ENCODE results near the gene SPATA19.

The SPATA19 gene

GRCh38 chr11:133801356-133801755 is 44.0 kb downstream of the SPATA19 start:
- no peak for TF ChIP-seq MYC (IDR thresholded peaks at IDR 0.05; ENCODE audit: low read depth, low read length)
- TF ChIP-seq, protein P1, sequence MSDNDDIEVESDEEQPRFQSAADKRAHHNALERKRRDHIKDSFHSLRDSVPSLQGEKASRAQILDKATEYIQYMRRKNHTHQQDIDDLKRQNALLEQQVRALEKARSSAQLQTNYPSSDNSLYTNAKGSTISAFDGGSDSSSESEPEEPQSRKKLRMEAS (IDR thresholded peaks at IDR 0.05; ENCODE audit: low read depth, low read length) = no peak
- H3K4me3 ChIP-seq (ENCODE audit: low read depth, low read length) = no peak overlapping the region
- no peak for DNase-seq (ENCODE audit: low read depth)

DNA sequence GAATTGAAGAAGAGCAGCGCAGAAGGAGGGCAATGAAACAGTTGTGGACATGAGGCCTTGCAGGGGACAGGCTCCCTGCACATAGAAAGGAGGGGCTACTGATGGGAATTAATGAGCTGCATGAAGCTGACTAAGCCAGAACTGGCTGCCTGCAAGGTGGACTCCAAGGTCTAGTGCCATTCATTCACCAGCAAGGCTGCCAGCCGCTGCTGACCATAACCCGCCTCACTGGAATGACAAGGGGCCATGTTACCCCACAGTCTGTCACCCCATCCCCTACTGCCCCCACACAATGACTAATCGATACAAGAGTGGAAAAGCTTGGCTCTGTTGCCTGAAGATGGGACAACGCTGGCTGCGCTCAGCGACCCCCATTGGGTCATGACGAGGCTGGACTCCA is 44.6 kb downstream of the SPATA19 start:
- DNase-seq (ENCODE audit: low read depth) = no peak
- TF ChIP-seq CTCF (IDR thresholded peaks at IDR 0.05; ENCODE audit: low read depth, low read length) (no peak), POLR2A (IDR thresholded peaks at IDR 0.05; ENCODE audit: extremely low read depth, insufficient read length) (no peak), MYC (IDR thresholded peaks at IDR 0.05; ENCODE audit: low read depth, low read length) (no peak)
- TF ChIP-seq, protein P1 (IDR thresholded peaks at IDR 0.05; ENCODE audit: low read depth, low read length) = no peak
- no peak overlapping the region for H3K4me3 ChIP-seq (ENCODE audit: low read depth, low read length)

DNA sequence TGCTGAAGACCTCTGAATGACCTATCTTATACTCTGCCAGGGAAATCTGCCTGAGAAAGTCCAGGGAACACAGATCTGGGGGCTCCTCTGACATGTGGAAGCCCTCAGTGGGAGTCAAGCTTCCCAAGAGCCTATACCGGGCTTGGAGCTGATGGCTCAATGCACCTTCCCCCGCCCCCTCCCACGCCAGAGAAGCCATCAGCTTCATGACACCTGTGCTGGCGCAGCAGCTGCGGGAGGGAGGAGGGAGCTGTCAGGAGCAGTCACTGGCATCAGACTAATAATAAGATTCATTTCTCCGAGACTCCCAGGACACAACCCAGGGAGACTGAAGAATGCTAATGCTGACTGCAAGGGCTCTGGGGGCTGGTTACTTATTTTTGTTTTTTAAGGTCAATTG is 47.8 kb downstream of the SPATA19 start:
- DNase-seq (ENCODE audit: low read depth) = no peak
- no peak for TF ChIP-seq CTCF (IDR thresholded peaks at IDR 0.05; ENCODE audit: low read depth, low read length)
- no peak for TF ChIP-seq POLR2A (IDR thresholded peaks at IDR 0.05; ENCODE audit: extremely low read depth, insufficient read length)
- TF ChIP-seq MYC (IDR thresholded peaks at IDR 0.05; ENCODE audit: low read depth, low read length) = no peak
- TF ChIP-seq, protein P1 (IDR thresholded peaks at IDR 0.05; ENCODE audit: low read depth, low read length) = no peak
- no peak overlapping the region for H3K4me3 ChIP-seq (ENCODE audit: low read depth, low read length)

GRCh38 chr11:133796043-133796795 is 49.1 kb downstream of the SPATA19 start:
- DNase-seq (ENCODE audit: low read depth) = no peak
- H3K4me3 ChIP-seq (ENCODE audit: low read depth, low read length) = no peak overlapping the region
- TF ChIP-seq, protein P1 (IDR thresholded peaks at IDR 0.05; ENCODE audit: low read depth, low read length) = no peak
- TF ChIP-seq POLR2A (IDR thresholded peaks at IDR 0.05; ENCODE audit: extremely low read depth, insufficient read length) (no peak), CTCF (IDR thresholded peaks at IDR 0.05; ENCODE audit: low read depth, low read length) (no peak), MYC (IDR thresholded peaks at IDR 0.05; ENCODE audit: low read depth, low read length) (no peak)

GRCh38 chr11:133795088-133795487 is 50.2 kb downstream of the SPATA19 start:
- H3K4me3 ChIP-seq (ENCODE audit: low read depth, low read length) = no peak overlapping the region
- DNase-seq (ENCODE audit: low read depth) = no peak
- TF ChIP-seq, protein P1 (IDR thresholded peaks at IDR 0.05; ENCODE audit: low read depth, low read length) = no peak
- TF ChIP-seq CTCF (IDR thresholded peaks at IDR 0.05; ENCODE audit: low read depth, low read length) = no peak
- TF ChIP-seq MYC (IDR thresholded peaks at IDR 0.05; ENCODE audit: low read depth, low read length) = no peak
- TF ChIP-seq POLR2A (IDR thresholded peaks at IDR 0.05; ENCODE audit: extremely low read depth, insufficient read length) = no peak

- TF ChIP-seq POLR2A (IDR thresholded peaks at IDR 0.05; ENCODE audit: extremely low read depth, insufficient read length) = no peak
- TF ChIP-seq MYC (IDR thresholded peaks at IDR 0.05; ENCODE audit: low read depth, low read length) = no peak
- TF ChIP-seq, protein P1 (IDR thresholded peaks at IDR 0.05; ENCODE audit: low read depth, low read length) = no peak
- TF ChIP-seq CTCF (IDR thresholded peaks at IDR 0.05; ENCODE audit: low read depth, low read length) = no peak
- DNase-seq (ENCODE audit: low read depth) = no peak
- H3K4me3 ChIP-seq (ENCODE audit: low read depth, low read length) = no peak overlapping the region
Observed at GRCh38 chr11:133794205-133794604, 51.1 kb downstream of the SPATA19 start.

Measured in NB4 (cell line).